Endothelial cell of umbilical vein (primary cell): ENCODE data around the gene SPINDOC. TPM values are rescaled to one million over a fixed set of nuclear protein-coding genes. Genes with fewer than 3 reads are reported as not detected.

Experiments
- BruUV-seq: library from RNA; stranded (reverse); fragments of 400-500 nt; replicated peaks from 2 replicates; lab custom pipeline; 2021; lab: Mats Ljungman, UMichigan
- CTCF ChIA-PET: fragments of 300-600, 350-600 bp; sonication (Branson Sonifier 250); formaldehyde crosslinking; loops from one replicate; lab custom pipeline; 2021; ENCODE audit warnings: antibody characterized with exemption, inconsistent platforms; lab: Charles Lee
- POLR2A ChIA-PET: fragments of 300-600, 350-600 bp; sonication (Branson Sonifier 250); formaldehyde crosslinking; loops from one replicate; lab custom pipeline; 2021; ENCODE audit warnings: antibody characterized with exemption, inconsistent platforms; lab: Charles Lee
- DNase-seq: peaks from one replicate; pipeline ENCODE4 v3.0.0-alpha.2; 2011; ENCODE audit warnings: low read depth, low spot score
- FAIRE-seq: peaks from 2 replicates; lab custom pipeline; 2011; peaks lifted over from hg19 to GRCh38; lab: Jason Lieb, UNC
- H2AFZ ChIP-seq: 2 replicates; pipeline ENCODE4 v1.6.0; 2012; ENCODE audit warnings: low read depth, low read length, control low read depth, inconsistent platforms
- H3K27ac ChIP-seq: 2 replicates; pipeline ENCODE4 v1.5.1; 2011; ENCODE audit warnings: low read depth, mild to moderate bottlenecking, control low read depth, low read length, moderate library complexity; ENCODE audit not compliant: insufficient read depth
- H3K27me3 ChIP-seq, 2 experiments: 2 replicates each; pipeline versions ENCODE4 v1.6.0 to v1.6.1; 2011; ENCODE audit warnings: low read length in 2 of 2, mixed read lengths in 1 of 2; ENCODE audit not compliant: control insufficient read depth in 2 of 2, insufficient read depth in 2 of 2
- H3K36me3 ChIP-seq, 2 experiments: 2 replicates in 1 of 2; 3 replicates in 1 of 2; pipeline ENCODE4 v1.5.1; 2011; ENCODE audit warnings: low read length in 2 of 2, mild to moderate bottlenecking in 1 of 2, moderate library complexity in 1 of 2; ENCODE audit not compliant: control insufficient read depth in 2 of 2, insufficient read depth in 2 of 2; ENCODE audit errors: extremely low read depth in 1 of 2
- H3K4me1 ChIP-seq: 3 replicates; pipeline ENCODE4 v1.5.1; 2011; ENCODE audit warnings: mild to moderate bottlenecking, low read length; ENCODE audit not compliant: control insufficient read depth, insufficient read depth; ENCODE audit errors: extremely low read depth
- H3K4me2 ChIP-seq: 2 replicates; pipeline ENCODE4 v1.6.1; 2011; ENCODE audit warnings: low read length, control low read depth, mixed read lengths; ENCODE audit not compliant: insufficient read depth
- H3K4me3 ChIP-seq, 3 experiments: fragments of 200-600 bp in 1 of 3; sonication (generic), shearing (Covaris generic) in 1 of 3; replicated peaks in 1 of 3; 2 replicates each; pipeline ENCODE4 v1.5.1; 2011 to 2016; ENCODE audit warnings: control low read depth in 3 of 3, low read length in 3 of 3, mild to moderate bottlenecking in 2 of 3, inconsistent platforms in 1 of 3, low read depth in 1 of 3, moderate library complexity in 1 of 3; ENCODE audit not compliant: insufficient read depth in 1 of 3
- H3K79me2 ChIP-seq: 2 replicates; pipeline ENCODE4 v1.6.0; 2012; ENCODE audit warnings: low read length, inconsistent platforms; ENCODE audit not compliant: control insufficient read depth, insufficient read depth
- H3K9ac ChIP-seq: replicated peaks from 2 replicates; pipeline ENCODE3; 2011; ENCODE audit warnings: low read length, control low read depth; ENCODE audit not compliant: insufficient read depth; ENCODE audit errors: extremely low read depth
- H3K9me1 ChIP-seq: replicated peaks from 3 replicates; pipeline ENCODE4 v1.6.0; 2011; ENCODE audit warnings: mild to moderate bottlenecking, low read length; ENCODE audit not compliant: control insufficient read depth, insufficient read depth; ENCODE audit errors: extremely low read depth
- H3K9me3 ChIP-seq: replicated peaks from 2 replicates; pipeline ENCODE4 v1.5.1; 2012; ENCODE audit warnings: low read length, inconsistent platforms; ENCODE audit not compliant: control insufficient read depth, insufficient read depth
- H4K20me1 ChIP-seq: replicated peaks from 2 replicates; pipeline ENCODE3; 2011; ENCODE audit warnings: mild to moderate bottlenecking, low read length; ENCODE audit not compliant: control insufficient read depth, insufficient read depth; ENCODE audit errors: extremely low read depth
- FOS ChIP-seq: IDR thresholded peaks from 2 replicates; pipeline ENCODE4 v1.6.1; 2011; ENCODE audit warnings: mild to moderate bottlenecking, low read length, moderate library complexity, borderline replicate concordance; ENCODE audit not compliant: insufficient read depth
- GATA2 ChIP-seq: IDR thresholded peaks from 2 replicates; pipeline ENCODE4 v1.7.0; 2011; ENCODE audit warnings: low read depth, mild to moderate bottlenecking, moderate library complexity, mixed read lengths, low read length; ENCODE audit not compliant: insufficient read length, insufficient read depth
- JUN ChIP-seq: IDR thresholded peaks from 2 replicates; pipeline ENCODE4 v1.6.1; 2011; ENCODE audit warnings: borderline replicate concordance, low read depth; ENCODE audit not compliant: insufficient read length, insufficient read depth
- dilution Hi-C: fragments of 300-500 bp; cut with MboI; formaldehyde crosslinking; loops from one replicate; pipeline ENCODE4 v1.15.0; 2019; ENCODE audit warnings: low sequenced_read_pairs; ENCODE audit not compliant: extremely low pct_ligation_motif_present
- intact Hi-C: fragments of 100-400 bp; cut with micrococcal nuclease; formaldehyde crosslinking; loops from one replicate; pipeline ENCODE4 v1.10.0; 2022
- polyA plus RNA-seq, 4 experiments: library from polyadenylated mRNA; depleted of rRNA in 3 of 4; stranded (reverse) in 3 of 4; unstranded in 1 of 4; fragments of >200 nt; gene quantifications; 2 replicates each; pipeline versions ENCODE4 v1.2.1 to v1.2.3, GENCODE V29; 2011 to 2012; ENCODE audit warnings: missing spikeins in 1 of 4
- total RNA-seq: library from RNA; stranded (reverse); gene quantifications from 2 replicates; pipeline ENCODE4 v1.2.3, GENCODE V29; 2021
- TF ChIP-seq, protein P1 (sequence below), 2 donors: IDR thresholded peaks; 1 replicate in 1 of 2; 2 replicates in 1 of 2; pipeline ENCODE4 v1.5.1; 2011; ENCODE audit warnings: low read length in 2 of 2, mild to moderate bottlenecking in 2 of 2, moderate library complexity in 2 of 2, control low read depth in 1 of 2, inconsistent platforms in 1 of 2, low read depth in 1 of 2; ENCODE audit not compliant: insufficient read depth in 1 of 2; ENCODE audit errors: extremely low read depth in 1 of 2

Gene SPINDOC
- total and polyA plus RNA-seq, 2 donors (not counting 3 experiments of a cell fraction or from before 2014, with no cell fraction given), result 29.4 to 54.5 TPM

DNA sequence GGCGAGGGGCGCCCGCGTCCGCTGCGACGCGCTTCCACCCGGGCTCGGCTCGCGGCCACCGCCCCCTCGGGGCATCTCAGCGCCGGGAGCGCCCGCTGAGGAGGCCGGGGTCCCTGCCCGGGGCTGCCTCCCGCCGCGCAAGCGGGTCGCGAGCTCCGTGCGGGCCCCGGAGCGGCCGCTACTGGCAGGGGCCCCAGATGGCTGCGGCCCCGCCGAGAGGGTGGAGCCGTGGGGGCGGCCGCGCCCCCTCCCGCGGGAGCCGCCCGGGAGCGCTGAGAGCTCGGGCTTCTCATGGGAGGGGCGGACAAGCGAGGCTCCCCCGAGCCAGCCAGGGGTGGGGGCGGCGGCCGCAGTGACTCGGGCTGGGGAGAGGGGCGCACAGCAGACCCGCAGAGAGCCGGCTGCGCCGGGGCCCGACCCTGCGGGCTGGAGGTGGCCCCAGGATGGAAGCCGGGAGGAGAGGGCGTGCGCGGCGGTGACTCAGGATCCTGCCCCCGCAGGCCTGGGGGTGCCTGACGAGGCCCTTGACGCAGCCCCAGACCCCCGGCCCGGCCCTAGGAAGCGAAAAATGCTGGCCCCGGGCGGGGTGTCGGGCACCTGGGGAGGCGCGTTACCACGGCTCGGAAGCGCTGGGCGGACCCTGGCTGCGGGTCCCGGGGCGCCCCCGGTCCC, 44.1 kb upstream of the SPINDOC start:
- ChIA-PET CTCF (interaction anchor here (0.8 to 4.6 kb wide), 17 partner anchors 8 to 231 kb away, joined by 3 to 55 read pairs (median 5); partner anchors contain the start of genes ATL3, COX8A, MARK2 and NAA40), POLR2A (interaction anchor here (1.6 kb wide), 1 partner anchor 69 kb away, joined by 3 read pairs; the partner anchor contains the start of gene MARK2)
- no TSS peak for BruUV-seq
- dilution Hi-C loops (no loop called here), intact Hi-C loops (no loop called here)
- peak overlapping the region; percentile 79 for H2AFZ ChIP-seq
- H3K9me1 ChIP-seq, result no peaks in the 10 kb centered on the region
- peak; percentile 21 for DNase-seq
- H3K27me3 ChIP-seq, result peaks cover 3 to 6% of the 10 kb centered on the region in 2 experiments
- peaks cover 18% of the 10 kb centered on the region for H3K4me1 ChIP-seq
- H3K4me3 ChIP-seq, result peak overlapping the region; percentile 54 to 84 (median 55)
- peak overlapping the region; percentile 38 for H3K9ac ChIP-seq
- FAIRE-seq, result no peak
- H3K27ac ChIP-seq, result no peak overlapping the region
- no peaks in the 10 kb centered on the region for H3K9me3 ChIP-seq
- peaks cover 15% of the 10 kb centered on the region for H3K79me2 ChIP-seq
- peaks cover 2 to 5% of the 10 kb centered on the region in 2 experiments for H3K36me3 ChIP-seq
- TF ChIP-seq GATA2 (no peak), JUN (no peak), FOS (peak; percentile 31)
- TF ChIP-seq, protein P1, sequence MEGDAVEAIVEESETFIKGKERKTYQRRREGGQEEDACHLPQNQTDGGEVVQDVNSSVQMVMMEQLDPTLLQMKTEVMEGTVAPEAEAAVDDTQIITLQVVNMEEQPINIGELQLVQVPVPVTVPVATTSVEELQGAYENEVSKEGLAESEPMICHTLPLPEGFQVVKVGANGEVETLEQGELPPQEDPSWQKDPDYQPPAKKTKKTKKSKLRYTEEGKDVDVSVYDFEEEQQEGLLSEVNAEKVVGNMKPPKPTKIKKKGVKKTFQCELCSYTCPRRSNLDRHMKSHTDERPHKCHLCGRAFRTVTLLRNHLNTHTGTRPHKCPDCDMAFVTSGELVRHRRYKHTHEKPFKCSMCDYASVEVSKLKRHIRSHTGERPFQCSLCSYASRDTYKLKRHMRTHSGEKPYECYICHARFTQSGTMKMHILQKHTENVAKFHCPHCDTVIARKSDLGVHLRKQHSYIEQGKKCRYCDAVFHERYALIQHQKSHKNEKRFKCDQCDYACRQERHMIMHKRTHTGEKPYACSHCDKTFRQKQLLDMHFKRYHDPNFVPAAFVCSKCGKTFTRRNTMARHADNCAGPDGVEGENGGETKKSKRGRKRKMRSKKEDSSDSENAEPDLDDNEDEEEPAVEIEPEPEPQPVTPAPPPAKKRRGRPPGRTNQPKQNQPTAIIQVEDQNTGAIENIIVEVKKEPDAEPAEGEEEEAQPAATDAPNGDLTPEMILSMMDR (IDR thresholded peaks at IDR 0.05; ENCODE audit: extremely low read depth in 1 of 2, insufficient read depth in 1 of 2, low read depth in 1 of 2, low read length in 2 of 2), result no peak
- peak overlapping the region; percentile 65 for H3K4me2 ChIP-seq
- no peaks in the 10 kb centered on the region for H4K20me1 ChIP-seq
